ENCODE measurements around the gene NPAS3. TPM values are rescaled to one million over a fixed set of nuclear protein-coding genes. Genes with fewer than 3 reads are reported as not detected.

NPAS3 gene
- total RNA-seq, 1 donor = 0.36 TPM

GRCh38 chr14:33239465-33239864 lies 300.8 kb downstream of the NPAS3 start:
- no peak overlapping the region for H3K4me3 ChIP-seq (ENCODE audit: low read depth, low read length)
- no peak for TF ChIP-seq CTCF (IDR thresholded peaks at IDR 0.05; ENCODE audit: insufficient read depth, low read length)
- DNase-seq (ENCODE audit: low read depth) = no peak

GRCh38 chr14:33240466-33240865 lies 301.8 kb downstream of the NPAS3 start:
- no peak for DNase-seq (ENCODE audit: low read depth)
- H3K4me3 ChIP-seq (ENCODE audit: low read depth, low read length) = no peak overlapping the region
- no peak for TF ChIP-seq CTCF (IDR thresholded peaks at IDR 0.05; ENCODE audit: insufficient read depth, low read length)

GRCh38 chr14:33241331-33241730 lies 302.7 kb downstream of the NPAS3 start:
- H3K4me3 ChIP-seq (ENCODE audit: low read depth, low read length) = no peak overlapping the region
- no peak for DNase-seq (ENCODE audit: low read depth)
- TF ChIP-seq CTCF (IDR thresholded peaks at IDR 0.05; ENCODE audit: insufficient read depth, low read length) = no peak

- DNase-seq (ENCODE audit: low read depth) = no peak
- TF ChIP-seq CTCF (IDR thresholded peaks at IDR 0.05; ENCODE audit: insufficient read depth, low read length) = no peak
- H3K4me3 ChIP-seq (ENCODE audit: low read depth, low read length) = no peak overlapping the region
These were observed 310.6 kb downstream of the NPAS3 start for GRCh38 chr14:33249233-33249820.

- no peak for DNase-seq (ENCODE audit: low read depth)
- no peak overlapping the region for H3K4me3 ChIP-seq (ENCODE audit: low read depth, low read length)
- TF ChIP-seq CTCF (IDR thresholded peaks at IDR 0.05; ENCODE audit: insufficient read depth, low read length) = no peak
These were observed 312.3 kb downstream of the NPAS3 start for GRCh38 chr14:33250963-33251362.

- H3K4me3 ChIP-seq (ENCODE audit: low read depth, low read length) = no peak overlapping the region
- no peak for DNase-seq (ENCODE audit: low read depth)
- no peak for TF ChIP-seq CTCF (IDR thresholded peaks at IDR 0.05; ENCODE audit: insufficient read depth, low read length)
These were observed 315.7 kb downstream of the NPAS3 start for GRCh38 chr14:33254342-33254741.

- no peak for TF ChIP-seq CTCF (IDR thresholded peaks at IDR 0.05; ENCODE audit: insufficient read depth, low read length)
- DNase-seq (ENCODE audit: low read depth) = peak; percentile 0
- H3K4me3 ChIP-seq (ENCODE audit: low read depth, low read length) = no peak overlapping the region
These were observed 316.2 kb downstream of the NPAS3 start for GRCh38 chr14:33254861-33255395.
